ENCODE results near the gene GLRA3. TPM values are rescaled to one million over a fixed set of nuclear protein-coding genes. Genes with fewer than 3 reads are reported as not detected.
A peak's percentile ranks its signal among the peaks of the same experiment; 100 is the strongest.
"Not testable (repeated sequence)": the region's sequence is repeated elsewhere in the genome, so short reads cannot be mapped to it uniquely, and the experiment has no call there.

The GLRA3 gene
- not detected for total RNA-seq

- intact Hi-C loops (cut with micrococcal nuclease), result no loop called here
- Mint-ChIP-seq H3K27me3 (peaks cover 16% of the 10 kb centered on the region), H3K4me3 (no peak within 1 kb of the TSS), H3K27ac (no peak within 1 kb of the TSS), H3K4me1 (ENCODE audit: low read depth) (peaks cover 2% of the 10 kb centered on the region), H3K36me3 (ENCODE audit: low read depth) (no peaks in the 10 kb centered on the region), H3K9me3 (peaks cover 4% of the 10 kb centered on the region)
- ATAC-seq (peak; percentile 37), DNase-seq (peak; percentile 19)
- TF ChIP-seq CTCF (IDR thresholded peaks at IDR 0.05), result no peak
- POLR2A ChIA-PET, result no interaction called here
- CTCF ChIA-PET, result no interaction called here
Observed at GRCh38 chr4:174828845-174829701, at the start of gene GLRA3. TSS of gene GLRA3 (minus strand) at chr4:174829247. CDS start at chr4:174828811, 436 bp downstream.

GRCh38 chr4:174874898-174875297 lies 45.9 kb upstream of the GLRA3 start:
- TF ChIP-seq CTCF (IDR thresholded peaks at IDR 0.05), result no peak
- CTCF ChIA-PET, result no interaction called here
- intact Hi-C loops (cut with micrococcal nuclease), result no loop called here
- H3K27me3 Mint-ChIP-seq, result no peaks in the 10 kb centered on the region
- H3K36me3 Mint-ChIP-seq (ENCODE audit: low read depth), result no peaks in the 10 kb centered on the region
- H3K4me1 Mint-ChIP-seq (ENCODE audit: low read depth), result no peaks in the 10 kb centered on the region
- DNase-seq, result no peak
- H3K4me3 Mint-ChIP-seq, result no peak overlapping the region
- POLR2A ChIA-PET, result no interaction called here
- H3K9me3 Mint-ChIP-seq, result no peaks in the 10 kb centered on the region
- ATAC-seq, result no peak
- no peak overlapping the region for H3K27ac Mint-ChIP-seq

- no peak for TF ChIP-seq CTCF (IDR thresholded peaks at IDR 0.05)
- Mint-ChIP-seq H3K36me3 (ENCODE audit: low read depth) (no peaks in the 10 kb centered on the region), H3K4me3 (no peak overlapping the region), H3K27me3 (no peaks in the 10 kb centered on the region), H3K9me3 (no peaks in the 10 kb centered on the region), H3K4me1 (ENCODE audit: low read depth) (no peaks in the 10 kb centered on the region), H3K27ac (no peak overlapping the region)
- intact Hi-C loops (cut with micrococcal nuclease), result no loop called here
- ATAC-seq (no peak), DNase-seq (peak; percentile 2)
- CTCF ChIA-PET, result no interaction called here
- POLR2A ChIA-PET, result no interaction called here
Observed at GRCh38 chr4:174873931-174874330, 44.9 kb upstream of the GLRA3 start.

GRCh38 chr4:174873146-174873545 lies 44.1 kb upstream of the GLRA3 start:
- DNase-seq; ATAC-seq; H3K27me3 Mint-ChIP-seq; H3K4me3 Mint-ChIP-seq; H3K27ac Mint-ChIP-seq; POLR2A ChIA-PET; intact Hi-C loops (cut with micrococcal nuclease); H3K9me3 Mint-ChIP-seq; H3K4me1 Mint-ChIP-seq (ENCODE audit: low read depth); CTCF ChIA-PET; H3K36me3 Mint-ChIP-seq (ENCODE audit: low read depth): not testable (repeated sequence)

GRCh38 chr4:174871407-174871806 lies 42.4 kb upstream of the GLRA3 start:
- no peak for TF ChIP-seq CTCF (IDR thresholded peaks at IDR 0.05)
- Mint-ChIP-seq H3K27me3 (no peaks in the 10 kb centered on the region), H3K36me3 (ENCODE audit: low read depth) (no peaks in the 10 kb centered on the region), H3K27ac (no peak overlapping the region), H3K9me3 (no peaks in the 10 kb centered on the region), H3K4me3 (no peak overlapping the region), H3K4me1 (ENCODE audit: low read depth) (no peaks in the 10 kb centered on the region)
- intact Hi-C loops (cut with micrococcal nuclease), result no loop called here
- ChIA-PET POLR2A (no interaction called here), CTCF (no interaction called here)
- ATAC-seq, result no peak
- DNase-seq, result no peak
